Measurements from ENCODE around the gene ATP12A. TPM values are rescaled to one million over a fixed set of nuclear protein-coding genes. Genes with fewer than 3 reads are reported as not detected.
A peak's percentile ranks its signal among the peaks of the same experiment; 100 is the strongest.

ATP12A gene
- total RNA-seq, 1 donor from 2014 or later: not detected

GRCh38 chr13:24684600-24684998 lies 4.4 kb downstream of the ATP12A start:
- intact Hi-C loops (cut with DNase I): loop anchor here (1.0 kb wide), 1 partner anchor 44 kb away; no protein-coding TSS in a partner anchor
- H3K9me3 ChIP-seq: no peaks in the 10 kb centered on the region
- H3K4me1 ChIP-seq: peaks cover 6 to 28% of the 10 kb centered on the region in 2 donors
- no peak for DNase-seq (ENCODE audit: low spot score in 2 of 2)
- no peak overlapping the region for H3K27ac ChIP-seq
- TF ChIP-seq, protein P1, sequence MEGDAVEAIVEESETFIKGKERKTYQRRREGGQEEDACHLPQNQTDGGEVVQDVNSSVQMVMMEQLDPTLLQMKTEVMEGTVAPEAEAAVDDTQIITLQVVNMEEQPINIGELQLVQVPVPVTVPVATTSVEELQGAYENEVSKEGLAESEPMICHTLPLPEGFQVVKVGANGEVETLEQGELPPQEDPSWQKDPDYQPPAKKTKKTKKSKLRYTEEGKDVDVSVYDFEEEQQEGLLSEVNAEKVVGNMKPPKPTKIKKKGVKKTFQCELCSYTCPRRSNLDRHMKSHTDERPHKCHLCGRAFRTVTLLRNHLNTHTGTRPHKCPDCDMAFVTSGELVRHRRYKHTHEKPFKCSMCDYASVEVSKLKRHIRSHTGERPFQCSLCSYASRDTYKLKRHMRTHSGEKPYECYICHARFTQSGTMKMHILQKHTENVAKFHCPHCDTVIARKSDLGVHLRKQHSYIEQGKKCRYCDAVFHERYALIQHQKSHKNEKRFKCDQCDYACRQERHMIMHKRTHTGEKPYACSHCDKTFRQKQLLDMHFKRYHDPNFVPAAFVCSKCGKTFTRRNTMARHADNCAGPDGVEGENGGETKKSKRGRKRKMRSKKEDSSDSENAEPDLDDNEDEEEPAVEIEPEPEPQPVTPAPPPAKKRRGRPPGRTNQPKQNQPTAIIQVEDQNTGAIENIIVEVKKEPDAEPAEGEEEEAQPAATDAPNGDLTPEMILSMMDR (IDR thresholded peaks at IDR 0.05): no peak
- no peak overlapping the region for H3K4me3 ChIP-seq
- peaks cover 7% of the 10 kb centered on the region for H3K27me3 ChIP-seq
- no peaks in the 10 kb centered on the region for H3K36me3 ChIP-seq

DNA sequence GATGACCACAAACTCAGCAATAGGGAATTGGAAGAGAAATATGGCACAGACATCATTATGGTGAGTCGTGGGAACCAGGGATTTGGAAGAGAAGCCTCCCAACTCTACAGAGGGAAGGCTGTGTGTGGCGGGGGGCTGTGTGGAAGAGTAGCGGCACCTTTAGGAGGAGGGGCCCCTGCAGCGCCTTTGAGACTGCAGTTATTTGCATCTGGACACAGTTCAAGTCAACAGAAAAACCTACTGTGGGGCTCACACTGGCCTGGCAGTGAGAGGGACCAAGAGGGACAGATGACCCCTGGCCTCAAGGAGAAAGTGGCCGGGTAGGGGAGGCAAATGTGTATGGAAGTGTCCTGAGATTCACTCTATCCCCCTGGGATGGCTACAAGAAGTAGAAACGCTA lies 5.1 kb downstream of the ATP12A start:
- no peak for DNase-seq (ENCODE audit: low spot score in 2 of 2)
- Histone ChIP-seq H3K36me3 (no peaks in the 10 kb centered on the region), H3K27me3 (peaks cover 6% of the 10 kb centered on the region), H3K9me3 (no peaks in the 10 kb centered on the region), H3K27ac (no peak overlapping the region), H3K4me3 (no peak overlapping the region), H3K4me1 (peaks cover 5 to 25% of the 10 kb centered on the region in 2 donors)
- TF ChIP-seq, protein P1 (IDR thresholded peaks at IDR 0.05): no peak
- intact Hi-C loops (cut with DNase I): no loop called here

DNA sequence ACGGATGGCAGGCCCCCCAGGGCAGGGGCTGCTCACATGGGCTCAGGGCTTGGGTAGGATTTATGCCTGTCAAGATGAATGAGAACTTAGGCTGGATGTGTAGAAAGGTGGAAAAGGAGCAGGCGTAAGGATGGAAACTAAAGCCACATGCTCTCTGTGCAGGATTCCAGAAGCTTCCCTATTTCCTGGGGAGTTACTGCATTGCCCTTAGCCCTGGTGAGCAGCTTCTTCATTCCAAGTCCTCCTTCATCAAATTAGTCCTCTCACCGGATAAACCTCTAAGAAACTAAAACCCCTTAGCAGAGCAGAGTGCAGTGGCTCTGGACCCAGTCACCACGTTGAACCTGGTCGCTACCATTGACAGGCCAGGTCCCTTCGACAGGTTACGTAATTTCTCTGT lies 7.4 kb downstream of the ATP12A start:
- intact Hi-C loops (cut with DNase I): no loop called here
- Histone ChIP-seq H3K9me3 (no peaks in the 10 kb centered on the region), H3K4me1 (peaks cover 0 to 30% of the 10 kb centered on the region in 2 donors), H3K27me3 (no peaks in the 10 kb centered on the region), H3K4me3 (no peak overlapping the region), H3K36me3 (no peaks in the 10 kb centered on the region), H3K27ac (peak overlapping the region in 1 of 2 donors; percentile 12)
- DNase-seq (ENCODE audit: low spot score in 2 of 2): no peak
- TF ChIP-seq, protein P1 (IDR thresholded peaks at IDR 0.05): no peak

DNA sequence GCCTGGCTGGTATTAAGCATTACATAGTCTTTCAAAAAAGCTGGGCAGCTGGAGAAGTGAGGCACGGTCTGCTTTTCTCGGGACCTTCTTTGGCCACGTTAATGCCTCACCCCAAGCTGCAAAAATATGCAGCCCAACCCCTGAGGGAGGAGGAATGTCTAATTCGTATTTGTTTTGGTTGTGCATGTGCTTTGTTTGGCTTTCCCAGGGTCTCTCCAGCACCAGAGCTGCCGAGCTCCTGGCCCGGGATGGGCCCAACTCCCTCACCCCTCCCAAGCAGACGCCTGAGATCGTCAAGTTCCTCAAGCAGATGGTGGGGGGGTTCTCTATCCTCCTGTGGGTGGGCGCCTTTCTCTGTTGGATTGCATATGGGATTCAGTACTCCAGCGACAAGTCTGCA lies 7.9 kb downstream of the ATP12A start:
- H3K27me3 ChIP-seq: no peaks in the 10 kb centered on the region
- TF ChIP-seq, protein P1 (IDR thresholded peaks at IDR 0.05): no peak
- peaks cover 0 to 33% of the 10 kb centered on the region in 2 donors for H3K4me1 ChIP-seq
- H3K4me3 ChIP-seq: no peak overlapping the region
- intact Hi-C loops (cut with DNase I): no loop called here
- H3K9me3 ChIP-seq: no peaks in the 10 kb centered on the region
- no peak for DNase-seq (ENCODE audit: low spot score in 2 of 2)
- H3K36me3 ChIP-seq: no peaks in the 10 kb centered on the region
- no peak overlapping the region for H3K27ac ChIP-seq

- TF ChIP-seq, protein P1 (IDR thresholded peaks at IDR 0.05): no peak
- Histone ChIP-seq H3K4me1 (peaks cover 0 to 30% of the 10 kb centered on the region in 2 donors), H3K4me3 (no peak overlapping the region), H3K27ac (no peak overlapping the region), H3K36me3 (no peaks in the 10 kb centered on the region), H3K9me3 (no peaks in the 10 kb centered on the region), H3K27me3 (no peaks in the 10 kb centered on the region)
- intact Hi-C loops (cut with DNase I): no loop called here
- no peak for DNase-seq (ENCODE audit: low spot score in 2 of 2)
These were observed 8.7 kb downstream of the ATP12A start for GRCh38 chr13:24688950-24689349.

DNA sequence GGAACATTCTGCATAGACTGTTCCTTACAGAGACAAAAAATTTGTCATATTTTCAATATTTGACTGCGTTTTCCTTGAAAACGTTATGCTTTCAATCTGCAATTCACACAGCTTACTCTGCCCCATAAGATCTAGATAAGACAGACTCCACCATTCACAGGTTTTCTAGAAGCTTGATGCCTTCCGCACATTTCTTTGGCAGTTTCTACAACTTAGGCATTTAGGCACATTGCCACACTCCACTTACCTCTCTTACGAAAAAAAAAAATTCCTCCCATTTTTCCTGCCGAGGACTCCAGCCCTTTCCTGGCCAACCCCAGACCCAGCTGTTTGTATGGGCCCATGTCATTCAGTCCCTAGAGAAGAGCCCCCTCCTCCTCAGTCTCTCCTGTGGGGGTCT lies 11.2 kb downstream of the ATP12A start:
- intact Hi-C loops (cut with DNase I): no loop called here
- H3K27me3 ChIP-seq: no peaks in the 10 kb centered on the region
- peaks cover 0 to 25% of the 10 kb centered on the region in 2 donors for H3K4me1 ChIP-seq
- H3K27ac ChIP-seq: peak overlapping the region in 1 of 2 donors; percentile 53
- TF ChIP-seq, protein P1 (IDR thresholded peaks at IDR 0.05): no peak
- no peak overlapping the region for H3K4me3 ChIP-seq
- no peaks in the 10 kb centered on the region for H3K9me3 ChIP-seq
- no peaks in the 10 kb centered on the region for H3K36me3 ChIP-seq
- no peak for DNase-seq (ENCODE audit: low spot score in 2 of 2)

All from ascending aorta (tissue), 2 donors.